ENCODE measurements around the gene BMPER.

- TF ChIP-seq CTCF (IDR thresholded peaks at IDR 0.05) (no peak), POLR2A (IDR thresholded peaks at IDR 0.05) (no peak)
Measured at GRCh38 chr7:34117573-34117972, 212.2 kb downstream of the BMPER start.

Data from lower leg skin (tissue), 3 donors.